Liver (tissue), 3 donors: Measurements from ENCODE around the gene SLC37A4.

Experiments used
- EGR1 ChIP-seq, 2 donors: IDR thresholded peaks; 2 replicates each; pipeline ENCODE4 v1.6.1; 2016 to 2018; ENCODE audit warnings: antibody characterized with exemption in 2 of 2, low read depth in 2 of 2
- FOXA1 ChIP-seq: IDR thresholded peaks from 2 replicates; pipeline ENCODE4 v1.6.1; 2016; ENCODE audit warnings: antibody characterized with exemption
- GABPA ChIP-seq, 2 donors: IDR thresholded peaks in 1 of 2; conservative IDR thresholded peaks in 1 of 2; 2 replicates each; pipeline ENCODE4 v1.6.1; 2016; ENCODE audit warnings: antibody characterized with exemption in 2 of 2, mild to moderate bottlenecking in 1 of 2, moderate library complexity in 1 of 2
- NR2F2 ChIP-seq: IDR thresholded peaks from 2 replicates; pipeline ENCODE4 v1.6.1; 2016; ENCODE audit warnings: antibody characterized with exemption
- RAD21 ChIP-seq, 2 donors: IDR thresholded peaks; 2 replicates each; pipeline ENCODE4 v1.6.1; 2016; ENCODE audit warnings: antibody characterized with exemption in 2 of 2, mild to moderate bottlenecking in 2 of 2
- RXRA ChIP-seq, 2 donors: IDR thresholded peaks; 2 replicates each; pipeline ENCODE4 v1.6.1; 2017 to 2018; ENCODE audit warnings: antibody characterized with exemption in 2 of 2, mild to moderate bottlenecking in 1 of 2
- SP1 ChIP-seq: IDR thresholded peaks from 2 replicates; pipeline ENCODE4 v1.6.1; 2018; ENCODE audit warnings: antibody characterized with exemption, mild to moderate bottlenecking
- TAF1 ChIP-seq: conservative IDR thresholded peaks from 2 replicates; pipeline ENCODE4 v1.6.1; 2016; ENCODE audit warnings: antibody characterized with exemption, mild to moderate bottlenecking
- YY1 ChIP-seq: IDR thresholded peaks from 2 replicates; pipeline ENCODE4 v1.6.1; 2016; ENCODE audit warnings: antibody characterized with exemption, mild to moderate bottlenecking
- TF ChIP-seq, protein P1 (sequence below): fragments of 150-350 bp; IDR thresholded peaks from 2 replicates; pipeline ENCODE4 v1.5.1; 2017; ENCODE audit warnings: improper control_type of control experiment, low read depth, low read length; ENCODE audit not compliant: missing input control
- TF ChIP-seq, protein P2 (sequence below): IDR thresholded peaks from 2 replicates; pipeline ENCODE4 v1.6.1; 2016; ENCODE audit warnings: antibody characterized with exemption
- TF ChIP-seq, protein P3 (sequence below): IDR thresholded peaks from 2 replicates; pipeline ENCODE4 v1.6.1; 2016; ENCODE audit warnings: antibody characterized with exemption, mild to moderate bottlenecking
- TF ChIP-seq, protein P4 (sequence below): IDR thresholded peaks from 2 replicates; pipeline ENCODE4 v1.6.1; 2016; ENCODE audit warnings: antibody characterized with exemption
- donor health status: healthy.
- donor health status: healthy.

DNA sequence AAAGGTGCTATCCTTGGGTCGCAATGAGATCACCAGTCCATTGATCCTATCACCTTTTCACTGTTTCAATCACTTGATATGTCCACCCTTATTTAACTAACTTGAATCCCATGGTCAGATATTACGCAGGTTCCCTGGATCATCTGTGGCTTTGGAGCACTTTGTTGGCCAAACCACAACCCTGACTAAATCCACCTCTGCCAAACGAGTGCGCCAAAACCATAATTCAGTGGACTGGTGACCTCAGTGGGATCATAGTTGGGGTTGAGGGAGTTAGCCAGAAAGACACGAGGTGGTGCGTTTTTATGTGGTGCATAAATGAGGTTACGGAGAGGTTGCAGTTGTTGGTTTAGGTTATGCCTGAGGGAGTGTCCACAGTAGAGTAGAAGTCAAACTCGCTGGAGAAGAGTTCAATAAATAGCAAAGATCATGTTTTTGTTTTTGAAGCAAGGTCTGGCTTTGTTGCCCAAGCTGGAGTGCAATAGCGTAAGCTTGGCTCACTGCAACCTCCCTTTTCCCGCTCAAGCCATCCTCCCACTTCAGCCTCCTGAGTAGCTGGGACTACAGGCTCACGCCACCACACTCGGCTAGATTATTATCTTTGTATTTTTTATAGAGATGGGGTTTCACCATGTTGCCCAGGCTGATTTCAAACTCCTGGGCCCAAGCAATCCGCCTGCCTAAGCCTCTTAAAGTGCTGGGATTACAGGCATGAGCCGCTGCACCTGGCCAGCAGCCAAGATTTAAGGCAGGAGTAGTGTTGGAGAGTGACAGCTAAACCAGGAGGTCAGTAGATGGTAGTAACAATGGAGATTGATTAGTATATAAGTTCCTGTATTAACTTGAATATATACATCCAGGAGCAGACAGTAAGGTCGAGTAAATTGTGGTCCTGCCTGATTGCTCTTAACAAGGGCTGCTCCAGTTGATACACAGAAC lies 54.6 kb downstream of the SLC37A4 start:
- TF ChIP-seq, protein P1, sequence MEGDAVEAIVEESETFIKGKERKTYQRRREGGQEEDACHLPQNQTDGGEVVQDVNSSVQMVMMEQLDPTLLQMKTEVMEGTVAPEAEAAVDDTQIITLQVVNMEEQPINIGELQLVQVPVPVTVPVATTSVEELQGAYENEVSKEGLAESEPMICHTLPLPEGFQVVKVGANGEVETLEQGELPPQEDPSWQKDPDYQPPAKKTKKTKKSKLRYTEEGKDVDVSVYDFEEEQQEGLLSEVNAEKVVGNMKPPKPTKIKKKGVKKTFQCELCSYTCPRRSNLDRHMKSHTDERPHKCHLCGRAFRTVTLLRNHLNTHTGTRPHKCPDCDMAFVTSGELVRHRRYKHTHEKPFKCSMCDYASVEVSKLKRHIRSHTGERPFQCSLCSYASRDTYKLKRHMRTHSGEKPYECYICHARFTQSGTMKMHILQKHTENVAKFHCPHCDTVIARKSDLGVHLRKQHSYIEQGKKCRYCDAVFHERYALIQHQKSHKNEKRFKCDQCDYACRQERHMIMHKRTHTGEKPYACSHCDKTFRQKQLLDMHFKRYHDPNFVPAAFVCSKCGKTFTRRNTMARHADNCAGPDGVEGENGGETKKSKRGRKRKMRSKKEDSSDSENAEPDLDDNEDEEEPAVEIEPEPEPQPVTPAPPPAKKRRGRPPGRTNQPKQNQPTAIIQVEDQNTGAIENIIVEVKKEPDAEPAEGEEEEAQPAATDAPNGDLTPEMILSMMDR, result no peak
- no peak for TF ChIP-seq YY1
- TF ChIP-seq RAD21 (IDR thresholded peaks at IDR 0.05), result no peak
- no peak for TF ChIP-seq GABPA (IDR thresholded peaks at IDR 0.05 in 1 of 2, conservative IDR thresholded peaks at IDR 0.05 in 1 of 2)
- TF ChIP-seq, protein P2, sequence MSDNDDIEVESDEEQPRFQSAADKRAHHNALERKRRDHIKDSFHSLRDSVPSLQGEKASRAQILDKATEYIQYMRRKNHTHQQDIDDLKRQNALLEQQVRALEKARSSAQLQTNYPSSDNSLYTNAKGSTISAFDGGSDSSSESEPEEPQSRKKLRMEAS, result no peak
- peak; percentile 23 to 72 for TF ChIP-seq RXRA (IDR thresholded peaks at IDR 0.05)
- no peak for TF ChIP-seq EGR1 (IDR thresholded peaks at IDR 0.05; ENCODE audit: low read depth in 2 of 2)
- TF ChIP-seq, protein P3, sequence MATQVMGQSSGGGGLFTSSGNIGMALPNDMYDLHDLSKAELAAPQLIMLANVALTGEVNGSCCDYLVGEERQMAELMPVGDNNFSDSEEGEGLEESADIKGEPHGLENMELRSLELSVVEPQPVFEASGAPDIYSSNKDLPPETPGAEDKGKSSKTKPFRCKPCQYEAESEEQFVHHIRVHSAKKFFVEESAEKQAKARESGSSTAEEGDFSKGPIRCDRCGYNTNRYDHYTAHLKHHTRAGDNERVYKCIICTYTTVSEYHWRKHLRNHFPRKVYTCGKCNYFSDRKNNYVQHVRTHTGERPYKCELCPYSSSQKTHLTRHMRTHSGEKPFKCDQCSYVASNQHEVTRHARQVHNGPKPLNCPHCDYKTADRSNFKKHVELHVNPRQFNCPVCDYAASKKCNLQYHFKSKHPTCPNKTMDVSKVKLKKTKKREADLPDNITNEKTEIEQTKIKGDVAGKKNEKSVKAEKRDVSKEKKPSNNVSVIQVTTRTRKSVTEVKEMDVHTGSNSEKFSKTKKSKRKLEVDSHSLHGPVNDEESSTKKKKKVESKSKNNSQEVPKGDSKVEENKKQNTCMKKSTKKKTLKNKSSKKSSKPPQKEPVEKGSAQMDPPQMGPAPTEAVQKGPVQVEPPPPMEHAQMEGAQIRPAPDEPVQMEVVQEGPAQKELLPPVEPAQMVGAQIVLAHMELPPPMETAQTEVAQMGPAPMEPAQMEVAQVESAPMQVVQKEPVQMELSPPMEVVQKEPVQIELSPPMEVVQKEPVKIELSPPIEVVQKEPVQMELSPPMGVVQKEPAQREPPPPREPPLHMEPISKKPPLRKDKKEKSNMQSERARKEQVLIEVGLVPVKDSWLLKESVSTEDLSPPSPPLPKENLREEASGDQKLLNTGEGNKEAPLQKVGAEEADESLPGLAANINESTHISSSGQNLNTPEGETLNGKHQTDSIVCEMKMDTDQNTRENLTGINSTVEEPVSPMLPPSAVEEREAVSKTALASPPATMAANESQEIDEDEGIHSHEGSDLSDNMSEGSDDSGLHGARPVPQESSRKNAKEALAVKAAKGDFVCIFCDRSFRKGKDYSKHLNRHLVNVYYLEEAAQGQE, result no peak
- TF ChIP-seq SP1, result peak; percentile 30
- TF ChIP-seq NR2F2, result no peak
- TF ChIP-seq TAF1, result no peak
- TF ChIP-seq, protein P4, sequence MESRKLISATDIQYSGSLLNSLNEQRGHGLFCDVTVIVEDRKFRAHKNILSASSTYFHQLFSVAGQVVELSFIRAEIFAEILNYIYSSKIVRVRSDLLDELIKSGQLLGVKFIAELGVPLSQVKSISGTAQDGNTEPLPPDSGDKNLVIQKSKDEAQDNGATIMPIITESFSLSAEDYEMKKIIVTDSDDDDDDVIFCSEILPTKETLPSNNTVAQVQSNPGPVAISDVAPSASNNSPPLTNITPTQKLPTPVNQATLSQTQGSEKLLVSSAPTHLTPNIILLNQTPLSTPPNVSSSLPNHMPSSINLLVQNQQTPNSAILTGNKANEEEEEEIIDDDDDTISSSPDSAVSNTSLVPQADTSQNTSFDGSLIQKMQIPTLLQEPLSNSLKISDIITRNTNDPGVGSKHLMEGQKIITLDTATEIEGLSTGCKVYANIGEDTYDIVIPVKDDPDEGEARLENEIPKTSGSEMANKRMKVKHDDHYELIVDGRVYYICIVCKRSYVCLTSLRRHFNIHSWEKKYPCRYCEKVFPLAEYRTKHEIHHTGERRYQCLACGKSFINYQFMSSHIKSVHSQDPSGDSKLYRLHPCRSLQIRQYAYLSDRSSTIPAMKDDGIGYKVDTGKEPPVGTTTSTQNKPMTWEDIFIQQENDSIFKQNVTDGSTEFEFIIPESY, result no peak
- no peak for TF ChIP-seq FOXA1
